Transverse colon (tissue), 4 donors: Measurements from ENCODE around the gene SHISA8. TPM values are rescaled to one million over a fixed set of nuclear protein-coding genes. Genes with fewer than 3 reads are reported as not detected.

Source experiments
- DNase-seq: peaks from one replicate; pipeline ENCODE4 v3.0.0-alpha.2; 2019
- H3K27ac ChIP-seq, 4 donors: fragments of 200-600 bp; sonication (generic); 2 replicates each; pipeline ENCODE4 v1.5.1; 2016 to 2018; ENCODE audit warnings: inconsistent platforms in 4 of 4
- H3K27me3 ChIP-seq: fragments of 200-600 bp; sonication (generic); 2 replicates; pipeline ENCODE4 v1.5.1; 2017; ENCODE audit warnings: inconsistent platforms
- H3K36me3 ChIP-seq, 4 donors: fragments of 200-600 bp; sonication (generic); 2 replicates each; pipeline ENCODE4 v1.5.1; 2017 to 2019; ENCODE audit warnings: inconsistent platforms in 4 of 4
- H3K4me1 ChIP-seq, 4 donors: fragments of 200-600 bp; sonication (generic); 2 replicates each; pipeline ENCODE4 v1.5.1; 2017 to 2020; ENCODE audit warnings: inconsistent platforms in 4 of 4
- H3K4me3 ChIP-seq, 4 donors: fragments of 200-600 bp; sonication (generic); 1 replicate in 1 of 4; 2 replicates in 3 of 4; pipeline versions ENCODE4 v1.5.1 to v1.6.1; 2017 to 2019; ENCODE audit warnings: inconsistent platforms in 4 of 4
- H3K9me3 ChIP-seq, 2 donors: fragments of 200-600 bp; sonication (generic); 2 replicates each; pipeline ENCODE4 v1.5.1; 2017 to 2019; ENCODE audit warnings: inconsistent platforms in 2 of 2
- CTCF ChIP-seq, 5 experiments: fragments of 200-600 bp in 3 of 5; fragments of 450-650 bp in 2 of 5; sonication (generic) in 3 of 5; IDR thresholded peaks; 1 replicate in 2 of 5; 2 replicates in 3 of 5; pipeline ENCODE4 v1.5.1; 2016 to 2017; ENCODE audit warnings: antibody characterized with exemption in 5 of 5, inconsistent platforms in 3 of 5, mild to moderate bottlenecking in 2 of 5, moderate library complexity in 1 of 5
- EP300 ChIP-seq: sonication (generic); formaldehyde crosslinking; IDR thresholded peaks from one replicate; pipeline ENCODE4 v1.6.1; 2017; ENCODE audit warnings: antibody characterized with exemption, low read depth
- POLR2A ChIP-seq: fragments of 450-650 bp; IDR thresholded peaks from one replicate; pipeline ENCODE4 v1.6.1; 2016; ENCODE audit warnings: antibody characterized with exemption, mild to moderate bottlenecking, moderate library complexity
- POLR2AphosphoS5 ChIP-seq, 3 donors: sonication (generic); formaldehyde crosslinking; IDR thresholded peaks; one replicate each; pipeline ENCODE4 v1.6.1; 2016; ENCODE audit warnings: antibody characterized with exemption in 3 of 3
- WGBS, 2 donors: methylation state at CpG; one replicate each; pipeline ENCODE4 v1.1.5; 2018; ENCODE audit warnings: low coverage in 1 of 2; 5-methylcytosine and 5-hydroxymethylcytosine counted together
- in situ Hi-C, 4 donors: fragments of 200-750 bp; cut with MboI; loops; one replicate each; pipeline versions ENCODE4 v1.15.0 to v1.15.1; 2017; ENCODE audit warnings: low sequenced_read_pairs in 3 of 4, low pct_ligation_motif_present in 1 of 4, low pct_unique_long_range_greater_than_20kb in 1 of 4
- intact Hi-C: fragments of 100-400 bp; cut with DNase I; formaldehyde crosslinking; loops from one replicate; pipeline ENCODE4 v1.15.1; 2023; ENCODE audit warnings: low total_unique reads
- total RNA-seq, 4 donors: library from RNA; depleted of rRNA; stranded (reverse); fragments of >200 nt; gene quantifications; one replicate each; pipeline ENCODE4 v1.1.0, GENCODE V29; 2016

Gene SHISA8
- total RNA-seq, 4 donors from 2014 or later: 0.32 TPM; not detected in 3

- no peaks in the 10 kb centered on the region for H3K9me3 ChIP-seq
- H3K27ac ChIP-seq: no peak overlapping the region
- in situ Hi-C loops: no loop called here
- DNase-seq: no peak
- TF ChIP-seq POLR2AphosphoS5 (IDR thresholded peaks at IDR 0.05) (no peak), EP300 (no peak), CTCF (IDR thresholded peaks at IDR 0.05) (no peak), POLR2A (no peak)
- WGBS, 2 donors: 97 to 100% methylated on average over 1 to 9 of the region's 9 CpGs
- H3K4me3 ChIP-seq: no peak overlapping the region
- H3K27me3 ChIP-seq: no peaks in the 10 kb centered on the region
- no peaks in the 10 kb centered on the region for H3K4me1 ChIP-seq
- intact Hi-C loops: no loop called here
- peaks cover 0 to 62% (median 31%) of the 10 kb centered on the region in 4 donors for H3K36me3 ChIP-seq
Measured at GRCh38 chr22:41891407-41891806, 23.5 kb downstream of the SHISA8 start.

DNA sequence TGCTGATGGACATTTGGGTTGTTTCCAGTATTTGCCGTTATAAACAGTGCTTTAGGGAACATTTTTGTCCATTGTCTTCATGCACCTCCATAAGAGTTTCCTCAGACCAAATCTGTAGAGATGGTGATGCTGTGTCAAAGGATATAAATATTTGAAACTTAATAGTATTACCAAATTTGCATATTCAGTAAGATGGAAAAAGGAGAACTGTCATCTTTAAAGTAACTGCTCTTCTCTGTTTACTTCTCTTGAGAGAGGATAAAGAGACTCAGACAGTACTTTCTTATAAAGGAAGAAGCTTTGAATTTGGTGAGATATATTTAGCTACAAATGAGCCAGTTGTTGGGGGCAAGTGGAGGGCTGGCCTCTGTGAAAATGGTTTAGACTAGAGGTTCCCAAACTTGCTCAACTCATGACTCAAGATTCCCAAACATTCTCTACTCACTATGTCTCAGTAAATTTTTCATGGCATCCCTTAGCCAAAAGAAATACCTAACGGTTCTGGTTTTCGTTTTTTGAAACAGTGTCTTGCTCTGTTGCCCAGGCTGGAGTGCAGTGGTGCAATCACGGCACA lies 26.2 kb downstream of the SHISA8 start:
- no peak for TF ChIP-seq CTCF (IDR thresholded peaks at IDR 0.05)
- no peak for TF ChIP-seq POLR2A
- TF ChIP-seq EP300: no peak
- no peak for TF ChIP-seq POLR2AphosphoS5 (IDR thresholded peaks at IDR 0.05)
- no peak overlapping the region for H3K27ac ChIP-seq
- 58 to 100% methylated on average over 1 to 4 of the region's 4 CpGs for WGBS, 2 donors
- intact Hi-C loops (no loop called here), in situ Hi-C loops (no loop called here)
- no peak for DNase-seq
- no peak overlapping the region for H3K4me3 ChIP-seq
- peaks cover 0 to 71% (median 31%) of the 10 kb centered on the region in 4 donors for H3K36me3 ChIP-seq
- H3K9me3 ChIP-seq: no peaks in the 10 kb centered on the region
- H3K4me1 ChIP-seq: no peaks in the 10 kb centered on the region
- no peaks in the 10 kb centered on the region for H3K27me3 ChIP-seq

- in situ Hi-C loops (no loop called here), intact Hi-C loops (no loop called here)
- no peak overlapping the region for H3K27ac ChIP-seq
- H3K27me3 ChIP-seq: no peaks in the 10 kb centered on the region
- H3K4me3 ChIP-seq: no peak overlapping the region
- peaks cover 0 to 70% (median 34%) of the 10 kb centered on the region in 4 donors for H3K36me3 ChIP-seq
- TF ChIP-seq EP300: no peak
- TF ChIP-seq POLR2A: no peak
- TF ChIP-seq POLR2AphosphoS5 (IDR thresholded peaks at IDR 0.05): no peak
- TF ChIP-seq CTCF (IDR thresholded peaks at IDR 0.05): no peak
- 81 to 100% methylated on average over 2 to 6 of the region's 6 CpGs for WGBS, 2 donors
- H3K4me1 ChIP-seq: no peaks in the 10 kb centered on the region
- H3K9me3 ChIP-seq: no peaks in the 10 kb centered on the region
- DNase-seq: no peak
Measured at GRCh38 chr22:41885516-41885915, 29.4 kb downstream of the SHISA8 start.

DNA sequence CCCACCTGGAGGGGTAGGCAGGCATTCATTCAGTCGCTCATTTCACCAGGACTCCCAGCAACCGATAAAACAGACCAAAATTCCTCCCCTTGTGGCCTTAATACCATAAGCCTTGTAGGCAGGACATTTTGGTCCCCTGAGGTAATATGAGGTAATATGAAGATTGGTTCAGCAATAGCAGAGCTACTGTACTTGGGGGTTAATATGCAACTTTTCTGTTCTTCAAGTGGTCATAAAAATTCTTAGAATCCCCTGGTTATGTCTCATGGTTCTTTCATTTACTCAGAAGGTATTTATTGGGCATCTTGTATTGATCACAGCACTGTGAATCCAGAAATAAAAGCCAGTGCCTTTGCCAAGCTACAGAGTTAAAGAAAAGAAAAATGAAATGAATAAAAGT lies 29.8 kb downstream of the SHISA8 start:
- H3K4me3 ChIP-seq: no peak overlapping the region
- in situ Hi-C loops: no loop called here
- TF ChIP-seq POLR2A (no peak), CTCF (IDR thresholded peaks at IDR 0.05) (no peak), EP300 (no peak), POLR2AphosphoS5 (IDR thresholded peaks at IDR 0.05) (no peak)
- no peaks in the 10 kb centered on the region for H3K27me3 ChIP-seq
- no peaks in the 10 kb centered on the region for H3K9me3 ChIP-seq
- H3K27ac ChIP-seq: no peak overlapping the region
- peaks cover 0 to 69% (median 34%) of the 10 kb centered on the region in 4 donors for H3K36me3 ChIP-seq
- intact Hi-C loops: no loop called here
- no peaks in the 10 kb centered on the region for H3K4me1 ChIP-seq
- 93 to 100% methylated on average over 2 of the region's 2 CpGs for WGBS, 2 donors
- DNase-seq: no peak
